ENCODE results near the gene SLC30A3. TPM values are rescaled to one million over a fixed set of nuclear protein-coding genes. Genes with fewer than 3 reads are reported as not detected.
A peak's percentile ranks its signal among the peaks of the same experiment; 100 is the strongest.

Gene SLC30A3
- polyA plus RNA-seq, 2 donors: 0.08 to 0.09 TPM

- no peaks in the 10 kb centered on the region for H3K27me3 ChIP-seq (ENCODE audit: control insufficient read depth in 1 of 2, insufficient read depth in 2 of 2, low read length in 2 of 2)
- peaks cover 6 to 13% of the 10 kb centered on the region in 2 donors for H3K36me3 ChIP-seq (ENCODE audit: control insufficient read depth in 2 of 2, insufficient read depth in 2 of 2, low read length in 1 of 2)
- H3K9me3 ChIP-seq (ENCODE audit: control insufficient read depth in 2 of 2, insufficient read depth in 1 of 2, low read depth in 1 of 2, low read length in 1 of 2): no peaks in the 10 kb centered on the region
- peak within 1 kb of the TSS; percentile 81 to 87 for H3K4me3 ChIP-seq (ENCODE audit: low read depth in 1 of 2, low read length in 2 of 2)
- peak within 1 kb of the TSS; percentile 94 to 98 for H3K27ac ChIP-seq (ENCODE audit: low read depth in 2 of 2, low read length in 1 of 2)
- H3K4me1 ChIP-seq (ENCODE audit: control insufficient read depth in 2 of 2, insufficient read depth in 2 of 2, low read length in 1 of 2): no peaks in the 10 kb centered on the region
- WGBS, 2 donors: 0% methylated on average over 41 to 73 of the region's 73 CpGs
Observed at GRCh38 chr2:27211943-27212625, 50.8 kb downstream of the SLC30A3 start, which contains the start of the genes ATRAID and SLC5A6. TSS of gene ATRAID (plus strand) at chr2:27212041. CDS start at chr2:27212369, 328 bp downstream. TSS of gene SLC5A6 (minus strand) at chr2:27212268. CDS start at chr2:27207650, 4,618 bp downstream.

DNA sequence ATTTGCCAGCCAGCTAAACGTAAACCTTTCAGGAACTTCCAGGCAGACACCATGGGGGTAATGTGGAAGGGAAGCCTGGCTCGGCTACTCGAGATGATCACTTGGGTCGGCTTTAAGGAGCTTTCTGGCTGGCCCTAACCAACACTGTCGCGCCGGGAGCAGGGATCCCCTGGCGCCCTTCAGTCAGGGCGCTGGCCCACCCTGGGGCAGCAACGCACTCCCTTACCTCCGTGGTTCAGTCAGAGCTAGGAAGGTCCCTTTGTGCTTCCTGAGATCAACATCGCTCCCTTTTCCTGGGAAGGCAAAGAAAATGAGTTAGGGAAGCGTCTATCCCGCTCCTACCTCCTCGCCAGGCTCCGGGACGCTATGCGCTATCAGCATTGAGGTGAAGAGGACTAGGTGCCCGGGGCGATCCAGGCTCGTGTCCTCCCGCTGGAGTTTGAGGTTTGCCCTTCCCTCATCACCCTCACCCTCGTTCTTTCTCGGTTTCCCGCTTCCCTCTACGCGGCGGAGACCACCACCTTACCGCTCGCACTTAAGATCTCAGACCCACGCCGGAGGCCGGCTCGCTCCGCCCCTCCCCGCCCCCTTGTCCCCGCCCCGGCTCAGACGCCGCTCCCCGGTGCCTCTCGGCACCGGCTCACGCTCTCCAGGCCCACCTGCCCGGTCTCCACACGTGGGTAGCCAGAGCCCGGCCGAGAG, 51.5 kb downstream of the SLC30A3 start:
- peak overlapping the region; percentile 57 to 81 for H3K4me3 ChIP-seq (ENCODE audit: low read depth in 1 of 2, low read length in 2 of 2)
- H3K4me1 ChIP-seq (ENCODE audit: control insufficient read depth in 2 of 2, insufficient read depth in 2 of 2, low read length in 1 of 2): no peaks in the 10 kb centered on the region
- H3K36me3 ChIP-seq (ENCODE audit: control insufficient read depth in 2 of 2, insufficient read depth in 2 of 2, low read length in 1 of 2): peaks cover 11 to 14% of the 10 kb centered on the region in 2 donors
- WGBS, 2 donors: 2 to 3% methylated on average over 48 of the region's 48 CpGs
- peak overlapping the region; percentile 58 to 94 for H3K27ac ChIP-seq (ENCODE audit: low read depth in 2 of 2, low read length in 1 of 2)
- no peaks in the 10 kb centered on the region for H3K9me3 ChIP-seq (ENCODE audit: control insufficient read depth in 2 of 2, insufficient read depth in 1 of 2, low read depth in 1 of 2, low read length in 1 of 2)
- H3K27me3 ChIP-seq (ENCODE audit: control insufficient read depth in 1 of 2, insufficient read depth in 2 of 2, low read length in 2 of 2): no peaks in the 10 kb centered on the region

GRCh38 chr2:27209621-27210401, 53.0 kb downstream of the SLC30A3 start:
- Histone ChIP-seq H3K4me1 (ENCODE audit: control insufficient read depth in 2 of 2, insufficient read depth in 2 of 2, low read length in 1 of 2) (no peaks in the 10 kb centered on the region), H3K36me3 (ENCODE audit: control insufficient read depth in 2 of 2, insufficient read depth in 2 of 2, low read length in 1 of 2) (peaks cover 19 to 21% of the 10 kb centered on the region in 2 donors), H3K9me3 (ENCODE audit: control insufficient read depth in 2 of 2, insufficient read depth in 1 of 2, low read depth in 1 of 2, low read length in 1 of 2) (no peaks in the 10 kb centered on the region), H3K27ac (ENCODE audit: low read depth in 2 of 2, low read length in 1 of 2) (no peak overlapping the region), H3K4me3 (ENCODE audit: low read depth in 1 of 2, low read length in 2 of 2) (no peak overlapping the region), H3K27me3 (ENCODE audit: control insufficient read depth in 1 of 2, insufficient read depth in 2 of 2, low read length in 2 of 2) (no peaks in the 10 kb centered on the region)
- 77 to 91% methylated on average over 6 of the region's 6 CpGs for WGBS, 2 donors

DNA sequence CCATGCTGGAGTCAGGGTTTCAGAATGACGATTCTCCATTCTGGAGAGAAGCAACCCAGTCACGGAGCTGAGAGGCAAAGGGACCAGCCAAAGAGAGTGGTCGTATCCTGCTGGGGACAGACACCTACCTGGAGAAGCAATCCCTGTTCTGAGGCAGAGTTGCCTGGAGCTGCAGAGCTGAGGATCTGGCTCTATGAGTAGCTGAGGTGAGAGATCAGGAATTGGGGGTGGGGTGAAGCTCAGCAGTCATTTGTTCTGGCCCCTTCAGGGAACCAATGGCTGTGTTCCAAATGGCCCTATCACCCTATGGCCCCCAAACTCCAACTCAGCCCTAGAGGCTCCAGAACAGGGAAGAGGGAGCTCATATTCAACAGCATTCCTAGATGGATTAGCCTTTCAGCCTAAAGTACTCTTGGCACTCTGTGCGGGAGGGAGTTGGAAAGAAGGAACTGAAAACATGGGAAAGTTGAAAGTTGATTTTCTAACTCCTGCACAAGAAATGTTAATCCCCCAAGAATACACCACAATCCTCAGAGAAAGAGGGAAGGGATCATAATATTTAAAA, 54.3 kb downstream of the SLC30A3 start:
- no peak overlapping the region for H3K4me3 ChIP-seq (ENCODE audit: low read depth in 1 of 2, low read length in 2 of 2)
- no peak overlapping the region for H3K27ac ChIP-seq (ENCODE audit: low read depth in 2 of 2, low read length in 1 of 2)
- no peaks in the 10 kb centered on the region for H3K27me3 ChIP-seq (ENCODE audit: control insufficient read depth in 1 of 2, insufficient read depth in 2 of 2, low read length in 2 of 2)
- no peaks in the 10 kb centered on the region for H3K9me3 ChIP-seq (ENCODE audit: control insufficient read depth in 2 of 2, insufficient read depth in 1 of 2, low read depth in 1 of 2, low read length in 1 of 2)
- WGBS, 2 donors: 86 to 95% methylated on average over 4 of the region's 4 CpGs
- peaks cover 22 to 28% of the 10 kb centered on the region in 2 donors for H3K36me3 ChIP-seq (ENCODE audit: control insufficient read depth in 2 of 2, insufficient read depth in 2 of 2, low read length in 1 of 2)
- H3K4me1 ChIP-seq (ENCODE audit: control insufficient read depth in 2 of 2, insufficient read depth in 2 of 2, low read length in 1 of 2): no peaks in the 10 kb centered on the region

- peaks cover 24 to 44% of the 10 kb centered on the region in 2 donors for H3K36me3 ChIP-seq (ENCODE audit: control insufficient read depth in 2 of 2, insufficient read depth in 2 of 2, low read length in 1 of 2)
- H3K27me3 ChIP-seq (ENCODE audit: control insufficient read depth in 1 of 2, insufficient read depth in 2 of 2, low read length in 2 of 2): no peaks in the 10 kb centered on the region
- no peak overlapping the region for H3K4me3 ChIP-seq (ENCODE audit: low read depth in 1 of 2, low read length in 2 of 2)
- H3K4me1 ChIP-seq (ENCODE audit: control insufficient read depth in 2 of 2, insufficient read depth in 2 of 2, low read length in 1 of 2): no peaks in the 10 kb centered on the region
- H3K27ac ChIP-seq (ENCODE audit: low read depth in 2 of 2, low read length in 1 of 2): no peak overlapping the region
- 93 to 96% methylated on average over 6 of the region's 6 CpGs for WGBS, 2 donors
- no peaks in the 10 kb centered on the region for H3K9me3 ChIP-seq (ENCODE audit: control insufficient read depth in 2 of 2, insufficient read depth in 1 of 2, low read depth in 1 of 2, low read length in 1 of 2)
Observed at GRCh38 chr2:27206346-27206745, 56.5 kb downstream of the SLC30A3 start.

GRCh38 chr2:27205206-27205605, 57.6 kb downstream of the SLC30A3 start:
- H3K9me3 ChIP-seq (ENCODE audit: control insufficient read depth in 2 of 2, insufficient read depth in 1 of 2, low read depth in 1 of 2, low read length in 1 of 2): no peaks in the 10 kb centered on the region
- no peak overlapping the region for H3K27ac ChIP-seq (ENCODE audit: low read depth in 2 of 2, low read length in 1 of 2)
- no peaks in the 10 kb centered on the region for H3K4me1 ChIP-seq (ENCODE audit: control insufficient read depth in 2 of 2, insufficient read depth in 2 of 2, low read length in 1 of 2)
- no peaks in the 10 kb centered on the region for H3K27me3 ChIP-seq (ENCODE audit: control insufficient read depth in 1 of 2, insufficient read depth in 2 of 2, low read length in 2 of 2)
- 78 to 80% methylated on average over 8 of the region's 8 CpGs for WGBS, 2 donors
- peaks cover 24 to 50% of the 10 kb centered on the region in 2 donors for H3K36me3 ChIP-seq (ENCODE audit: control insufficient read depth in 2 of 2, insufficient read depth in 2 of 2, low read length in 1 of 2)
- H3K4me3 ChIP-seq (ENCODE audit: low read depth in 1 of 2, low read length in 2 of 2): no peak overlapping the region

DNA sequence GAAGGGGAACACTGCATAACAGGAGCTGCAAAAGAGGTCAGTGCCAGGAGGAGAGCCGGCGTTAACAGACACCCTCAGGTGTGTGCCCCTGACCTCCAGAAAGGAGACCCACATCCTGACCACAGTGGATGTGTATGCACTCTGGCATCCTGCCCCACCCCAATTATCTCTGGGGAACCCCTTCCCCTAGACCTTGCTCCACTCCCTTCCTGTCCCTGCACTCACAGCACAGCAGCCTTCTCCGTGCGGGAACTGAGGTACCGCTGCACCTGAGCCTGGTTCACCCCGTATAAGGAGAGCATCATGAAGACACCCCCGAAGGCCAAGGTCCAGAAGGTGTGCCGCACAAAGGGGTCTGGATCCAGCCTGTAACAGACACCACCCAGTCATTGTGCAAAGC, 58.3 kb downstream of the SLC30A3 start:
- Histone ChIP-seq H3K27me3 (ENCODE audit: control insufficient read depth in 1 of 2, insufficient read depth in 2 of 2, low read length in 2 of 2) (no peaks in the 10 kb centered on the region), H3K36me3 (ENCODE audit: control insufficient read depth in 2 of 2, insufficient read depth in 2 of 2, low read length in 1 of 2) (peaks cover 26 to 51% of the 10 kb centered on the region in 2 donors), H3K4me1 (ENCODE audit: control insufficient read depth in 2 of 2, insufficient read depth in 2 of 2, low read length in 1 of 2) (no peaks in the 10 kb centered on the region), H3K4me3 (ENCODE audit: low read depth in 1 of 2, low read length in 2 of 2) (no peak overlapping the region), H3K27ac (ENCODE audit: low read depth in 2 of 2, low read length in 1 of 2) (no peak overlapping the region), H3K9me3 (ENCODE audit: control insufficient read depth in 2 of 2, insufficient read depth in 1 of 2, low read depth in 1 of 2, low read length in 1 of 2) (no peaks in the 10 kb centered on the region)
- WGBS, 2 donors: 91 to 94% methylated on average over 8 of the region's 8 CpGs

- Histone ChIP-seq H3K36me3 (ENCODE audit: control insufficient read depth in 2 of 2, insufficient read depth in 2 of 2, low read length in 1 of 2) (peaks cover 30 to 51% of the 10 kb centered on the region in 2 donors), H3K27me3 (ENCODE audit: control insufficient read depth in 1 of 2, insufficient read depth in 2 of 2, low read length in 2 of 2) (no peaks in the 10 kb centered on the region), H3K4me1 (ENCODE audit: control insufficient read depth in 2 of 2, insufficient read depth in 2 of 2, low read length in 1 of 2) (no peaks in the 10 kb centered on the region), H3K4me3 (ENCODE audit: low read depth in 1 of 2, low read length in 2 of 2) (no peak overlapping the region), H3K9me3 (ENCODE audit: control insufficient read depth in 2 of 2, insufficient read depth in 1 of 2, low read depth in 1 of 2, low read length in 1 of 2) (no peaks in the 10 kb centered on the region), H3K27ac (ENCODE audit: low read depth in 2 of 2, low read length in 1 of 2) (no peak overlapping the region)
- 93 to 94% methylated on average over 9 of the region's 9 CpGs for WGBS, 2 donors
Observed at GRCh38 chr2:27203741-27204140, 59.1 kb downstream of the SLC30A3 start.
